A204.1 (cell line): Measurements from ENCODE around the gene COA3.

Source experiments
- FAIRE-seq: peaks from 2 replicates; lab custom pipeline; 2012; peaks lifted over from hg19 to GRCh38; lab: Jason Lieb, UNC

Gene COA3

GRCh38 chr17:42817866-42818265, 19.4 kb upstream of the COA3 start:
- FAIRE-seq = no peak

- no peak for FAIRE-seq
Measured at GRCh38 chr17:42814633-42815399, 16.3 kb upstream of the COA3 start.

- no peak for FAIRE-seq
Measured at GRCh38 chr17:42809250-42809649, 10.7 kb upstream of the COA3 start.

GRCh38 chr17:42806249-42806648, 7.7 kb upstream of the COA3 start:
- FAIRE-seq = no peak

GRCh38 chr17:42804918-42805367, 6.4 kb upstream of the COA3 start:
- no peak for FAIRE-seq

GRCh38 chr17:42803074-42803883, 4.8 kb upstream of the COA3 start:
- FAIRE-seq = no peak

DNA sequence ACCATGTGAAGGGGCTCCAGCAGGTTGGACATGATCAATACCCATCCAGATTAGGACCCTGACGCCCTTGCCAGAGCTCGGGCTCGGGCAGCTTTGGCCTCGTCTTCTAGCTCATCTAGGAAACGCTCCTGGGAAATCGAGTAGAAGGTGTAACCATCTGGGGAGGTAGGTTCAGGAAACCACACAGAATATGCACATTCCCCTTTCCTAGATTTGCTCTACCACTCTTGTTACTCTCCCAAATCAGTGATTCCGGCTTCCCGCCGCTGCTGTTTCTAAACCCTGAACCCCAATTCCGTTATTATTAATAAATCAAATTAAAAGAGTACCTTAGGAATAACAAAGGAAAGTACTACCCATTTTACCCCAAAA, 507 bp downstream of the COA3 start:
- no peak for FAIRE-seq

DNA sequence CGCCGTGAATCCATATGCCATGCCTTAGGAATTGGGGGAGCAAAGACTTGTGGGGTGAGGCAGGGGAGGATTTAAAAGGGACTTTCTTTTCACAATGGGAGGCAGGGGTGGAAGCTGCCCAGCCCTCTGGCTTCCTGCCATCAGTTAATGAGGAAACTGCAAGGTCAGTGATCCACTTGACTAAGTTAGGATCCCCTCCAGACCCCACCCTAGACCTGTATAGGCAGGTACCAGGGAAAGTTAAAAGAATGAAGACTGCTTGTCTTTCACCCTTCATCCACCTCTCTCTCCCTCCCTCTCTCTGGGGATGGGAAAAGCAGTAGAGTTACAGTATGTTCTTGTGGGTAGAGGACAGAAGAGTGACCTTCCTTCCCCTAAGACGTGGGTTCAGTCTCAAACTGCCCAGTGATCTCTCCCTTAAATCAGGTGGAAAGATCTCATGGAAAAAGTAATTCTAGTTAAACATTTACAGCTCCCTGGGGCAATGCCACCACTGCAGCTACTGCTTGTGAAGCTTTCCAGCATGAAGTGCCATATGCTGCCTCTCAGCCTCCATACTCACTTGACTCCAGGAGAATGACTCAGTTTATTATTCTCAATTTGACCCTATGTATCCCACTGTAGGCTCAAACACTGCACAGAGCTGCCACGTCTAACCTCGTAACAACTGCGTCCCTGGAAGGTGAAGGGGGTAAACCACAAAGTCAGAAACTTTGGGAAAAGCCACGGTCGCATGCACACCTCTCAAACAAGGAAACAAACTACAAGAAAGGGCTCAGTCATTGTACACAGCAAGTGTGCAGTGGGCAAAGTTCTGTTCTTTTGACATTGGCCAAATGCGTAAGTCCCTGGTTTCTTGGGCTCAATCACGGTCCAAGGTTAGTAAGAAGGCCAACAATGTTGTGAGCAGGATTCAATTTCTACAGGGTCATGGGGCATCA, 1.2 kb downstream of the COA3 start:
- FAIRE-seq = no peak

DNA sequence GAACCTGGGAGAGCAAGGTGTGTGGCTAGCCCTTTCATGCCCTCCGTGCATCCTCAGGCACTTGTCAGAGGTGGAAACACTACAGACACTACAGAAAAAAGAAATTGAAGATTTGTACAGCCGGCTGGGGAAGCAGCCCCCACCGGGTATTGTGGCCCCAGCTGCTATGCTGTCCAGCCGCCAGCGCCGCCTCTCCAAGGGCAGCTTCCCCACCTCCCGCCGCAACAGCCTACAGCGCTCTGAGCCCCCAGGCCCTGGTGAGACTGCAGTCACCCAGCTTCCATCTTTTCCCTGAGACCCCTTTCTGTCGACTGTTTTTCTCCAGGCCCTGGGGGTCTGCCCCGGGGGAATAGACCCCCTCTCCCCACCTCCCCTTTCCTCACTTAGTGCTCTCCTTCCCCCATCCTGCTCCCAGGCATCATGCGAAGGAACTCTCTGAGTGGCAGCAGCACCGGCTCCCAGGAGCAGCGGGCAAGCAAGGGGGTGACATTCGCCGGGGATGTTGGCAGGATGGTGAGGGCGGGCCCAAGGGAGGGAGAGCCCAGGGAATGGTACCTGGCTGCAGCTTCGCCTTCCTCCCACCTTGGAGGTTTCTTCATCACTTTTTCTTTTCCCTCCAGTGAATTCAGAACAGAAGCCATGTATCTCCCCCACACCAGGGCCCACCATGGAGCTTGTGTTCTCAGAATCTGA, 2.3 kb downstream of the COA3 start:
- FAIRE-seq = no peak

DNA sequence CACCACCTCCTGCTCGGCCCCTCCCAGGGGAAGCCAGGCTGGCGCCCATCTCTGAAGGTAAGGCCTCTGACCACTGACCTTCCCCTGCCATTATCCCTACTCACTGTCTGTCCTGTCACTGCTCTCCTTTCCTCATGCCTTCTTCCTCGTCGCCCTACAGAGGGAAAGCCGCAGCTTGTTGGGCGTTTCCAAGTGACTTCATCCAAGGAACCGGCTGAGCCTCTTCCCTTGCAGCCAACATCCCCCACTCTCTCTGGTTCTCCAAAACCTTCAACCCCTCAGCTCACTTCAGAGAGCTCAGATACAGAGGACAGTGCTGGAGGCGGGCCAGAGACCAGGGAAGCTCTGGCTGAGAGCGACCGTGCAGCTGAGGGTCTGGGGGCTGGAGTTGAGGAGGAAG, 3.0 kb downstream of the COA3 start:
- FAIRE-seq = no peak

GRCh38 chr17:42795061-42795460, 3.4 kb downstream of the COA3 start:
- no peak for FAIRE-seq

DNA sequence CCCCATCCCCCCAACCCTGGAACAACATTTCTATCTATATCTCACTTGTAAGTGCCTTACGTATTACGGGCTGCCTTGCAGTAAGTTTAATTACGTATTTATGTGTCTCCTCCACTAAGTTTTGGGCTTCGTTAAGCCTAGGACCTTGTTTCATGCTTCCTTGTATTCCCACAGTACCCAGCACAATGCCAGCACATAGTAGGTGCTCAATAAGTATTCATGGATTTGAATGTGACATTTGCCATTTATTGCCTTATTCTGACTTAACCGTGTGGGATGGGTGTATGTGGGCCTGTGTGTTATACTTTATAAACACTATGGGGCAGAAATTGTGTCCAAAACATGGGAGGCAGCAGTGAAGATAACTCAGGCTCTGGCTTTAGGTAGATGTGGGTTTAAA, 6.0 kb downstream of the COA3 start:
- no peak for FAIRE-seq

DNA sequence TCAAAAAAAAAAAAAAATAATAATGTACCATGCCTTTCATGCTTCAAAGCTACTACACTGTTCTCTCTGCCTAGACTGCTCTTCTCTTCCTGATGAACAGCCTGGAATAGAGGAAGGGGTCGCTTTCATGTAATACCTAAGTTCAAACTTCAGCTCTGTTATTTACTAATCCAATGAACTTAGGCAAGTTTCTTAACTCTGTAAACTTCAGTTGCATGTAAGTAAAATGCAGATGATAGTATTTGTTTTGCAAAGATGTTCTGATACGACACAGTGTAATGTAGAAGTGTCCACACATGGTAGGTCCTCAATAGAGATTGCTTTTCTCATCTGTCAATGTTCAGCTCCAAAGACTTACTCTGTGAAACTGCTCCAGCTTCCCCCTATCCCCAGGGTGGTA, 6.6 kb downstream of the COA3 start:
- no peak for FAIRE-seq

DNA sequence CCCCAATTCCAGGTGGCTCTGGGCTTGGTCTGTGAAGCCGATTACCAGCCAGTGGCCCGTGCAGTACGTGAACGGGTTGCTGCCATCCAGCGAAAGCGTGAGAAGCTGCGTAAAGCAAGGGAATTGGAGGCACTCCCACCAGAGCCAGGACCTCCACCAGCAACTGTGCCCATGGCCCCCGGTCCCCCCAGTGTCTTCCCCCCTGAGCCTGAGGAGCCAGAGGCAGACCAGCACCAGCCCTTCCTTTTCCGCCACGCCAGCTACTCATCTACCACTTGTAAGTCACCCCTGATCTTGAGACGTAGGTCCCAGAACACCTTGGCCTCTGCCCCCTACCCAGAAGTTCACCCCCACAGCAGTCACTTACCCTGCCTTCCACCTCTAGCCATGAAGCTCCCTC, 11.2 kb downstream of the COA3 start:
- FAIRE-seq = no peak

- FAIRE-seq = no peak
Measured at GRCh38 chr17:42784811-42785592, 13.5 kb downstream of the COA3 start.

DNA sequence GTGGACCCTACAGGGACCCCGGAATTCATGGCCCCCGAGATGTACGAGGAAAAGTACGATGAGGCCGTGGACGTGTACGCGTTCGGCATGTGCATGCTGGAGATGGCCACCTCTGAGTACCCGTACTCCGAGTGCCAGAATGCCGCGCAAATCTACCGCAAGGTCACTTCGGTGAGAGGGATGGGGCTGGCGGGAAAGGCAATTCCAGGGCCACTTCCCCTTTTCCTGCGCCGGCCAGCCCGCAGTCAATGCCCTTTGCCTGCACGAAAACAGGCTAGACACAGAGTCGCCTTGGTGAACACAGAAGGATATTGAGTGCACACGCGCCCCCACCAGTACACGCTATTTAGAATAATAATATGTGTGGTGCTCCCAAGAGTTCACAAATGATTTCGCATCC, 14.1 kb downstream of the COA3 start:
- no peak for FAIRE-seq

GRCh38 chr17:42783791-42784138, 14.7 kb downstream of the COA3 start:
- FAIRE-seq = no peak

DNA sequence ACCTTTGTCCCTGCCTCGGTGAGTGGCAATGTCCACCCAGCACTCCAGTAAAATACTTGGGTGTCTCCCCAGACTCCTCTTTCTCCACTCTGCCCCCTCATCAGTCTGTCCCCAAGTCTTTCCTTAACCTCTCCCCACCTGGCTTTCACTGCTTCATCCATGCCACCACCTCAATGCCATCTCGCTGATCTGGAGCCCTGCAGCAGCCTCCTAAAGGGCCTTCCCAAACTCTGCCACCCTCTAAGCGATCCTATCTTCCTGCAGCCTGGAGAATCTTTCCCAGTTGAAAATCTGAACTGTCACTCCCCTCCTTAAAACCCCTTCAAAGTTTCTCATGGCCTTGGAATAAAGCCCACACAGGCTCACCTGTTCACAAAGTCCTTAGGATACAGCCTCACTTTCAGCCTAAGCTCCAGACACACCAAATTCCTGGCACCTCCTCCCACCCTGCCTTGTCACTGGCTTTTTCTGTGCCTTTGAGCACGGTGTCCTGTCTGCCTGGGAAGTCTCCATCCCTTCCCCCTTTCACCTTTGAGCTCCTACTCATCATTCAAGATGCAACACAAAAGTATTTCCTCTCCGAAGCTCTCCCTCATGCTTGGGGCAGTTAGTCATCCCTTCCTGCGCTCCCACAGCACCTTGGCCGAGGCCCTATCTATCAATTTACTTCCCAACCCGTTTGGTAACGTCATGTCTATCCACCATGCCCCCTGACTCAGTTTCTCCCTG, 15.3 kb downstream of the COA3 start:
- FAIRE-seq = no peak

DNA sequence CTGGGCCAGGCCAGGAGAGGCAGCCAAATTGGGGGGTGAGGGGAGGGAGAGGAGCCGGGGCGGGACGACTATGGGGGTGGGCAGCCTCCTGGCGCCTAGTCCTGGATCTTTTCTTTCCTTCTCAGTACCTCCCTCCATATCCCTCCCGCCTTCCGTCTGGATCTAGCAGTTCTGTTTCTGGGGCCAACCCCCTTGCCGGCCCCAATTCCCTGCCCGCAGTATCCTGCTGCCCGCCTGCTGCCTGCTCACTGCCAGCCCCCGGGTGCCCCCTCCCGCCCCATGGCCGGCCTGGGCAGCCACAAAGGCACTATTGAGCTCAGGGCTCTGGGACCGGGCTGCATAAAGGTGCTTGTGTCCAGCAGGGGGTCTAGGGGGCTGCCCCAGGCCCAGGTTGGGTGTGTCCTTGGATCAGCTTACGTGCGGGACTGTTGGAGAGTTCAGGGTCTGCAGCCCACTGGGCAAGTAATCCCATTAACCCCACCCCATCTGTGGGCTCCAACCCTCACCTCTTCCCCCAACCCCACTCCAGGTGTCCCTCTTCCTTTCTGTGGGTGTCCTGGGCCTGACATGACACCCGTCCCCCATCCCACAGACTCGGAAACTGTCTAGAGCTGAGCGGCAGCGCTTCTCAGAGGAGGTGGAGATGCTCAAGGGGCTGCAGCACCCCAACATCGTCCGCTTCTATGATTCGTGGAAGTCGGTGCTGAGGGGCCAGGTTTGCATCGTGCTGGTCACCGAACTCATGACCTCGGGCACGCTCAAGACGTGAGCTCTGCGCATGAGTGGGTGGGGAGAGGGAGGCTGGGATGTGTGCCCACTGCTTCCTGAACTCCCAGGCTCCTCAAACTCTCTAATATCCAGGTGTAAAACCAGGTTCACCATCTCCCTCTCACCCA, 16.1 kb downstream of the COA3 start:
- no peak for FAIRE-seq
